HCT116 (cell line): ENCODE data around the gene CCL15.

ENCODE experiments used
- CEBPB ChIP-seq: IDR thresholded peaks from 2 replicates; pipeline ENCODE4 v1.6.1; 2012; ENCODE audit warnings: low read depth
- CTCF ChIP-seq, 3 experiments: fragments of 200-600 bp in 1 of 3; sonication (generic) in 1 of 3; IDR thresholded peaks in 2 of 3; conservative IDR thresholded peaks in 1 of 3; 2 replicates each; pipeline ENCODE4 v1.5.1; 2012 to 2017; ENCODE audit warnings: low read depth in 2 of 3, low read length in 2 of 3, antibody characterized with exemption in 1 of 3, borderline replicate concordance in 1 of 3, control low read depth in 1 of 3, mild to moderate bottlenecking in 1 of 3, mixed read lengths in 1 of 3, mixed run types in 1 of 3, moderate library complexity in 1 of 3; ENCODE audit not compliant: insufficient read depth in 1 of 3
- EZH2 ChIP-seq: fragments of 200-600 bp; sonication (generic); IDR thresholded peaks from 2 replicates; pipeline ENCODE4 v1.6.1; 2017; ENCODE audit warnings: antibody characterized with exemption, mixed run types
- EZH2phosphoT487 ChIP-seq: fragments of 200-600 bp; IDR thresholded peaks from 2 replicates; pipeline ENCODE4 v1.6.1; 2018; ENCODE audit warnings: antibody characterized with exemption, borderline replicate concordance
- JUND ChIP-seq: IDR thresholded peaks from 2 replicates; pipeline ENCODE4 v1.6.1; 2012
- POLR2A ChIP-seq: IDR thresholded peaks from 2 replicates; pipeline ENCODE4 v1.7.0; 2011; ENCODE audit warnings: borderline replicate concordance; ENCODE audit not compliant: insufficient read depth, insufficient read length; ENCODE audit errors: extremely low read depth
- POLR2AphosphoS5 ChIP-seq: IDR thresholded peaks from 2 replicates; pipeline ENCODE4 v1.6.1; 2011; ENCODE audit warnings: mild to moderate bottlenecking, low read depth, low read length, moderate library complexity
- RAD21 ChIP-seq: IDR thresholded peaks from 2 replicates; pipeline ENCODE4 v1.6.1; 2012; ENCODE audit warnings: low read depth, mild to moderate bottlenecking
- SIN3A ChIP-seq: IDR thresholded peaks from 2 replicates; pipeline ENCODE4 v1.6.1; 2012; ENCODE audit warnings: low read depth
- SP1 ChIP-seq: IDR thresholded peaks from 2 replicates; pipeline ENCODE4 v1.6.1; 2012; ENCODE audit warnings: low read depth
- YY1 ChIP-seq: IDR thresholded peaks from 2 replicates; pipeline ENCODE4 v1.6.1; 2011; ENCODE audit warnings: low read length, low read depth, moderate library complexity, mild to moderate bottlenecking; ENCODE audit not compliant: insufficient replicate concordance; ENCODE audit errors: extremely low read depth
- ZFX ChIP-seq: fragments of 450-650 bp; IDR thresholded peaks from 2 replicates; pipeline ENCODE4 v1.6.1; 2017
- ZNF274 ChIP-seq: fragments of 200-500 bp; sonication (Bioruptor generic); IDR thresholded peaks from 2 replicates; pipeline ENCODE4 v1.6.1; 2014; ENCODE audit warnings: mild to moderate bottlenecking, low read depth, low read length, inconsistent platforms
- TF ChIP-seq, protein P1 (sequence below): IDR thresholded peaks from 2 replicates; pipeline ENCODE4 v1.6.1; 2012; ENCODE audit warnings: low read depth

DNA sequence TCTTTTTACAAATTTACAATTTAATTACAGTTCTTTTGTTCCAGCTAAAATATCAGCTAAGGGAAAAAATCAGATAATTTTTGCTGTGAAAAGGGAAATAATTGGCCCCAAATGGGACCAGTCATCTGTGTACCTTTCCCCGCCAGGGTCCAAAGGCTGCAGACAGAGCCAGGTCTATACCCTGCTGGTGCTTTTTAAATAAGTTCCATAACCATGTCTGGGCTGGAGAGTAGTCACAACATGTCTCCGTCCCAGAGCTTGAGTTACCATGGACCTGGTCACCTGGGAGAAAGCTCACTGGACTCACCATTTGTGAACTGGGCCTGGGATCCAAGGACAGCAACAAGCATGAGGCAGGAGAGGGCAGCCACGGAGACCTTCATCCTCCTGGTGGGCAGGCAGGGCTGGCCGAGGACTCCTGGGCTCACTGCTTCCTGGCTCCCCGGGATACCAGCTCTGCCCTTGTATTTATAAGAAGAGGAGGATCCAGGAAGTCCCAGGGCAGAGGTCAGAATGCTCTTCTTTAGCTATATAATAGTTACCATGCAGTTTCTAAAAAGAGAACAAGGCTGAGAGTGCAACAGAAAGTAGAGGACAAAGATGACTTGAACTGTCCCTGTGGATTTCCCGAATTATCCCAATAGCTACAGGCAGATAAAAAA is at the start of gene CCL15:
- TF ChIP-seq JUND: no peak
- no peak for TF ChIP-seq CTCF (IDR thresholded peaks at IDR 0.05 in 2 of 3, conservative IDR thresholded peaks at IDR 0.05 in 1 of 3; ENCODE audit: borderline replicate concordance in 1 of 3, insufficient read depth in 1 of 3, low read depth in 2 of 3, low read length in 2 of 3)
- no peak for TF ChIP-seq ZNF274
- no peak for TF ChIP-seq ZFX
- TF ChIP-seq POLR2A: no peak
- TF ChIP-seq EZH2phosphoT487: no peak
- no peak for TF ChIP-seq EZH2
- no peak for TF ChIP-seq POLR2AphosphoS5
- no peak for TF ChIP-seq CEBPB
- TF ChIP-seq YY1: no peak
- TF ChIP-seq SP1: no peak
- TF ChIP-seq, protein P1, sequence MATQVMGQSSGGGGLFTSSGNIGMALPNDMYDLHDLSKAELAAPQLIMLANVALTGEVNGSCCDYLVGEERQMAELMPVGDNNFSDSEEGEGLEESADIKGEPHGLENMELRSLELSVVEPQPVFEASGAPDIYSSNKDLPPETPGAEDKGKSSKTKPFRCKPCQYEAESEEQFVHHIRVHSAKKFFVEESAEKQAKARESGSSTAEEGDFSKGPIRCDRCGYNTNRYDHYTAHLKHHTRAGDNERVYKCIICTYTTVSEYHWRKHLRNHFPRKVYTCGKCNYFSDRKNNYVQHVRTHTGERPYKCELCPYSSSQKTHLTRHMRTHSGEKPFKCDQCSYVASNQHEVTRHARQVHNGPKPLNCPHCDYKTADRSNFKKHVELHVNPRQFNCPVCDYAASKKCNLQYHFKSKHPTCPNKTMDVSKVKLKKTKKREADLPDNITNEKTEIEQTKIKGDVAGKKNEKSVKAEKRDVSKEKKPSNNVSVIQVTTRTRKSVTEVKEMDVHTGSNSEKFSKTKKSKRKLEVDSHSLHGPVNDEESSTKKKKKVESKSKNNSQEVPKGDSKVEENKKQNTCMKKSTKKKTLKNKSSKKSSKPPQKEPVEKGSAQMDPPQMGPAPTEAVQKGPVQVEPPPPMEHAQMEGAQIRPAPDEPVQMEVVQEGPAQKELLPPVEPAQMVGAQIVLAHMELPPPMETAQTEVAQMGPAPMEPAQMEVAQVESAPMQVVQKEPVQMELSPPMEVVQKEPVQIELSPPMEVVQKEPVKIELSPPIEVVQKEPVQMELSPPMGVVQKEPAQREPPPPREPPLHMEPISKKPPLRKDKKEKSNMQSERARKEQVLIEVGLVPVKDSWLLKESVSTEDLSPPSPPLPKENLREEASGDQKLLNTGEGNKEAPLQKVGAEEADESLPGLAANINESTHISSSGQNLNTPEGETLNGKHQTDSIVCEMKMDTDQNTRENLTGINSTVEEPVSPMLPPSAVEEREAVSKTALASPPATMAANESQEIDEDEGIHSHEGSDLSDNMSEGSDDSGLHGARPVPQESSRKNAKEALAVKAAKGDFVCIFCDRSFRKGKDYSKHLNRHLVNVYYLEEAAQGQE: no peak
- TF ChIP-seq SIN3A: no peak
- TF ChIP-seq RAD21: no peak
